Measurements from ENCODE around the gene CDH13. TPM values are rescaled to one million over a fixed set of nuclear protein-coding genes. Genes with fewer than 3 reads are reported as not detected.
A peak's percentile ranks its signal among the peaks of the same experiment; 100 is the strongest.

CDH13 gene
- total RNA-seq, 4 donors from 2014 or later = 3.1 to 13.5 (median 8.9) TPM

- WGBS = 71% methylated on average over 11 of the region's 11 CpGs
Measured at GRCh38 chr16:83762141-83762991, 1135.6 kb downstream of the CDH13 start.

DNA sequence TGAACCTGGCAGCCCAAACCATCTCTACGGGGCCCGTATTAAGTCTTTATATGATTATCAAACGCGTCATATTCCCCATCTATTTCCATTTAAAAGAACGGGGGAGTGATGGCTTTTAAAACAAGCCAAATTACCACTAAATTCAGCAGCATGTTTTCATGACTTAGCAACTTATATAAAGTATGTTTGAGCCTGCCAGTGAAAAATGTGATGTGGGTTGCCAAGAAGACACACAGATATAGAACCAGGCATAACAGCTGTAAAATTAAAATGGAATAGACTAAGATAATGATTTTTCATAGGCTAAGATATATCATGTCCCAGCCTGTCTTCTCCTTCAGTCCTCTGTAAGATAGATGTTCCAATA is 1136.2 kb downstream of the CDH13 start:
- TF ChIP-seq POLR2A (IDR thresholded peaks at IDR 0.05; ENCODE audit: low read depth) (no peak), EP300 (IDR thresholded peaks at IDR 0.05) (no peak), POLR2AphosphoS5 (IDR thresholded peaks at IDR 0.05) (no peak)
- TF ChIP-seq, protein P1, sequence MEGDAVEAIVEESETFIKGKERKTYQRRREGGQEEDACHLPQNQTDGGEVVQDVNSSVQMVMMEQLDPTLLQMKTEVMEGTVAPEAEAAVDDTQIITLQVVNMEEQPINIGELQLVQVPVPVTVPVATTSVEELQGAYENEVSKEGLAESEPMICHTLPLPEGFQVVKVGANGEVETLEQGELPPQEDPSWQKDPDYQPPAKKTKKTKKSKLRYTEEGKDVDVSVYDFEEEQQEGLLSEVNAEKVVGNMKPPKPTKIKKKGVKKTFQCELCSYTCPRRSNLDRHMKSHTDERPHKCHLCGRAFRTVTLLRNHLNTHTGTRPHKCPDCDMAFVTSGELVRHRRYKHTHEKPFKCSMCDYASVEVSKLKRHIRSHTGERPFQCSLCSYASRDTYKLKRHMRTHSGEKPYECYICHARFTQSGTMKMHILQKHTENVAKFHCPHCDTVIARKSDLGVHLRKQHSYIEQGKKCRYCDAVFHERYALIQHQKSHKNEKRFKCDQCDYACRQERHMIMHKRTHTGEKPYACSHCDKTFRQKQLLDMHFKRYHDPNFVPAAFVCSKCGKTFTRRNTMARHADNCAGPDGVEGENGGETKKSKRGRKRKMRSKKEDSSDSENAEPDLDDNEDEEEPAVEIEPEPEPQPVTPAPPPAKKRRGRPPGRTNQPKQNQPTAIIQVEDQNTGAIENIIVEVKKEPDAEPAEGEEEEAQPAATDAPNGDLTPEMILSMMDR (IDR thresholded peaks at IDR 0.05) = no peak
- Histone ChIP-seq H3K27ac (replicated peaks in 1 of 4) (no peak overlapping the region), H3K4me1 (no peaks in the 10 kb centered on the region), H3K9me3 (peaks cover 0 to 11% (median 4%) of the 10 kb centered on the region in 4 donors), H3K27me3 (no peaks in the 10 kb centered on the region), H3K4me3 (no peak overlapping the region), H3K36me3 (no peaks in the 10 kb centered on the region)
- DNase-seq (ENCODE audit: extremely low spot score) = no peak
- WGBS = 74% methylated on average over 5 of the region's 5 CpGs
- intact Hi-C loops (cut with DNase I) = no loop called here

More at GRCh38 chr16:83762141-83762991, 1135.6 kb downstream of the CDH13 start:
- no peaks in the 10 kb centered on the region for H3K4me1 ChIP-seq
- intact Hi-C loops (cut with DNase I) = no loop called here
- H3K27me3 ChIP-seq = no peaks in the 10 kb centered on the region
- H3K36me3 ChIP-seq = no peaks in the 10 kb centered on the region
- no peak overlapping the region for H3K27ac ChIP-seq (replicated peaks in 1 of 4)
- H3K4me3 ChIP-seq = no peak overlapping the region
- H3K9me3 ChIP-seq = peaks cover 0 to 11% (median 4%) of the 10 kb centered on the region in 4 donors
- TF ChIP-seq EP300 (IDR thresholded peaks at IDR 0.05) (no peak), POLR2AphosphoS5 (IDR thresholded peaks at IDR 0.05) (no peak)
- no peak for DNase-seq (ENCODE audit: extremely low spot score)

DNA sequence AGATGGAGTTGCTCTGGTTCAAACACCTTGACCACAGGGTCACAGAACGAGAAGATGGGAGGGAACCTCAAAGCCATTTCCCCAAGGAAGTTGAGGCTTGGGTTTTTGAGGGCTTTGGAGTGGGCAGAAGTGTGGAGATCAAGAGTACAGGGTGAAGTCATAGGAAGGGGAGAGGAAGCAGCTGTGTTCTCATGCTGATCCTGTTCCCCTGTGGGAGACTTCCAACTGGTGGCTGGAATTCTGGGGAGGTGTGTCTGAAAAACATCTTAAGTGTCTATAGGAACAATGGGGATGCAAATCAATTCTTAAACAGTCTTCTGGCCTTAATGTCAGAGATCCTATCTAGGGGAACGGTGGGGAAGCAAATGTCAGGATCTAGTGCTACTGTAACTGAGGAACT is 1142.2 kb downstream of the CDH13 start:
- peaks cover 0 to 14% (median 6%) of the 10 kb centered on the region in 4 donors for H3K4me1 ChIP-seq
- H3K36me3 ChIP-seq = no peaks in the 10 kb centered on the region
- no peak overlapping the region for H3K4me3 ChIP-seq
- no peak for DNase-seq (ENCODE audit: extremely low spot score)
- no peaks in the 10 kb centered on the region for H3K9me3 ChIP-seq
- 27% methylated on average over 2 of the region's 2 CpGs for WGBS
- peak overlapping the region in 1 of 4 donors; percentile 22 for H3K27ac ChIP-seq (replicated peaks in 1 of 4)
- TF ChIP-seq POLR2A (IDR thresholded peaks at IDR 0.05; ENCODE audit: low read depth) (no peak), EP300 (IDR thresholded peaks at IDR 0.05) (no peak), POLR2AphosphoS5 (IDR thresholded peaks at IDR 0.05) (no peak)
- TF ChIP-seq, protein P1 (IDR thresholded peaks at IDR 0.05) = no peak
- no peaks in the 10 kb centered on the region for H3K27me3 ChIP-seq
- intact Hi-C loops (cut with DNase I) = no loop called here

DNA sequence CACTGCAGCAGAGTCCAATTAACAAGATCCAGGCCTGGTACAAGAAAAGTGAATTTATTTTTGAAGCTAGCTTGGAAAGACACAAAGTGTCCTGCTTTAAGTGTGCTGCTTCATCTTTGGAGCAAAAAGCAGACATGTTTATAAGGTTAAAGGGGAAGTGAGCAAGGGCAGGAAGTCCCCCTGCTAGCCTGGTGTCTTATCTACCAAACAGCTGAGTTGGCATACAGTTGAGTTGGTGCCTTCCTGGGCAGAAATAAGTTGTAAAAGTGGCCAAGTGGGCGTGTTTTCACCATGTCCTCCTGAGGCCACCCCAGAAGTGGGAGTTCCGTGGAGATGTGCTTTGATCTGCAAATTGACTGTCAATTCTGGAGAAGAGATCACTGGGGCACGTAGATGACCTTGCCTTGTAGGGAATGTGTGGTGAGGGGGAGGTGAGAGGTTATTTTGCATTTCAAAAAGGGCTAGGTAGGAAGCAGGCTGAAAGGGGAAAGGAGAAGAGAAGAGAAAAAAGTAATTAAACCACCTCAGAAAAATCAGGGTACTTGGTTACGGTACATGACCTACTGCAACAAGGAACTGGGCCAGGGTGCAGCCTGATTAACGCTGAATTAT is 1142.7 kb downstream of the CDH13 start:
- no peaks in the 10 kb centered on the region for H3K27me3 ChIP-seq
- DNase-seq (ENCODE audit: extremely low spot score) = no peak
- H3K27ac ChIP-seq (replicated peaks in 1 of 4) = peak overlapping the region in 1 of 4 donors; percentile 22
- TF ChIP-seq POLR2AphosphoS5 (IDR thresholded peaks at IDR 0.05) (no peak), POLR2A (IDR thresholded peaks at IDR 0.05; ENCODE audit: low read depth) (no peak), EP300 (IDR thresholded peaks at IDR 0.05) (no peak)
- TF ChIP-seq, protein P1 (IDR thresholded peaks at IDR 0.05) = no peak
- no peaks in the 10 kb centered on the region for H3K9me3 ChIP-seq
- H3K4me1 ChIP-seq = peaks cover 0 to 14% (median 6%) of the 10 kb centered on the region in 4 donors
- 60% methylated on average over 5 of the region's 5 CpGs for WGBS
- no peak overlapping the region for H3K4me3 ChIP-seq
- intact Hi-C loops (cut with DNase I) = no loop called here
- H3K36me3 ChIP-seq = no peaks in the 10 kb centered on the region

DNA sequence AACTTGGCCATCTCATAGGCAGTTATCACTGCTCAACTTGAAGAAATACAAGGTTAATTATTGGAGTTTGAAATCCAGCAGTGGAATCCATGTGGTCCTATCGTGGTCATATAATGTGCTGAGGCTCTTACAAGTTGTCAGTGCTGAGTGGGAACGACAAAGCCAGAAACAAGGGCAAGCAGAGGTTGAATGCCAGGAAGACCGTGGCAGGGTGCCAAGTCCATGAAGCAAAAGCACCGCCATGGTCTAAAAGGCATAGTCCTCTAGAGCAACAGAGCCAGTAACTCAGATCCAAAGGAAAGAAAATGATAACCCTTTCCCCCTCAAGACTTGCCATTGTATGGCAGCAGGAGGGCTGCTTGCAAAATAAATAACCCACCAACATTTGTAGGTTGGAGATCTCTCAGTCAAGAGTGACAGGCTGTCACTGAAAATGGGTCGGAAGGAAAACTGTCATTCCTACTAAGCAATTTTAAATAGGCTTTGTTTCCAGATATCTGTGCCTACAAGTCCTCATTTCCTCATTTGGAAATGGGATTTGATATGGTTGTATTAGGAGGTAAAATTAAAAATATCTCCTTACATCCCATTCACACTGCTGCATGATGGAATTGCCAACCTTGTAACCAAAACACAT is 1144.7 kb downstream of the CDH13 start:
- TF ChIP-seq EP300 (IDR thresholded peaks at IDR 0.05) (no peak), POLR2A (IDR thresholded peaks at IDR 0.05; ENCODE audit: low read depth) (no peak), POLR2AphosphoS5 (IDR thresholded peaks at IDR 0.05) (no peak)
- TF ChIP-seq, protein P1 (IDR thresholded peaks at IDR 0.05) = no peak
- Histone ChIP-seq H3K27ac (replicated peaks in 1 of 4) (no peak overlapping the region), H3K4me3 (no peak overlapping the region), H3K4me1 (peaks cover 0 to 14% (median 6%) of the 10 kb centered on the region in 4 donors), H3K36me3 (no peaks in the 10 kb centered on the region), H3K27me3 (no peaks in the 10 kb centered on the region), H3K9me3 (no peaks in the 10 kb centered on the region)
- no peak for DNase-seq (ENCODE audit: extremely low spot score)
- 47% methylated on average over 5 of the region's 5 CpGs for WGBS
- intact Hi-C loops (cut with DNase I) = no loop called here

All from esophagus muscularis mucosa (tissue), 4 donors.